ENCODE data around the gene PREX1.
A peak's percentile ranks its signal among the peaks of the same experiment; 100 is the strongest.

Gene PREX1

GRCh38 chr20:48769069-48769983 is 58.5 kb downstream of the PREX1 start:
- peak; percentile 73 to 84 for DNase-seq (ENCODE audit: low read depth in 1 of 2, low spot score in 1 of 2)

GRCh38 chr20:48766961-48767960 is 60.5 kb downstream of the PREX1 start:
- DNase-seq (ENCODE audit: low read depth in 1 of 2, low spot score in 1 of 2): no peak
- H3K27ac ChIP-seq (replicated peaks): no peak overlapping the region
- TF ChIP-seq CTCF (IDR thresholded peaks at IDR 0.05; ENCODE audit: insufficient read depth, low read length): no peak

More at GRCh38 chr20:48769069-48769983, 58.5 kb downstream of the PREX1 start:
- Histone ChIP-seq H3K4me3 (replicated peaks; ENCODE audit: insufficient read depth, low read length) (no peak overlapping the region), H3K27ac (replicated peaks) (no peak overlapping the region), H3K27me3 (ENCODE audit: insufficient read depth, poor library complexity, severe bottlenecking) (no peaks in the 10 kb centered on the region)
- no peak for TF ChIP-seq POLR2AphosphoS5 (IDR thresholded peaks at IDR 0.05; ENCODE audit: low read depth)
- no peak for TF ChIP-seq GABPA (IDR thresholded peaks at IDR 0.05; ENCODE audit: low read depth)
- TF ChIP-seq CTCF (IDR thresholded peaks at IDR 0.05; ENCODE audit: insufficient read depth, low read length): no peak

GRCh38 chr20:48766205-48766604 is 61.6 kb downstream of the PREX1 start:
- H3K4me3 ChIP-seq (replicated peaks; ENCODE audit: insufficient read depth, low read length): no peak overlapping the region
- DNase-seq (ENCODE audit: low read depth in 1 of 2, low spot score in 1 of 2): no peak
- H3K27ac ChIP-seq (replicated peaks): no peak overlapping the region
- TF ChIP-seq POLR2AphosphoS5 (IDR thresholded peaks at IDR 0.05; ENCODE audit: low read depth) (no peak), GABPA (IDR thresholded peaks at IDR 0.05; ENCODE audit: low read depth) (no peak), REST (IDR thresholded peaks at IDR 0.05; ENCODE audit: insufficient replicate concordance, low read depth) (no peak), CTCF (IDR thresholded peaks at IDR 0.05; ENCODE audit: insufficient read depth, low read length) (no peak), SPI1 (IDR thresholded peaks at IDR 0.05; ENCODE audit: borderline replicate concordance, low read depth) (no peak)
- H3K27me3 ChIP-seq (ENCODE audit: insufficient read depth, poor library complexity, severe bottlenecking): no peaks in the 10 kb centered on the region

More at GRCh38 chr20:48766961-48767960, 60.5 kb downstream of the PREX1 start:
- no peak overlapping the region for H3K4me3 ChIP-seq (replicated peaks; ENCODE audit: insufficient read depth, low read length)
- no peaks in the 10 kb centered on the region for H3K27me3 ChIP-seq (ENCODE audit: insufficient read depth, poor library complexity, severe bottlenecking)

- DNase-seq (ENCODE audit: low read depth in 1 of 2, low spot score in 1 of 2): no peak
- Histone ChIP-seq H3K27me3 (ENCODE audit: insufficient read depth, poor library complexity, severe bottlenecking) (no peaks in the 10 kb centered on the region), H3K27ac (replicated peaks) (no peak overlapping the region), H3K4me3 (replicated peaks; ENCODE audit: insufficient read depth, low read length) (no peak overlapping the region)
- TF ChIP-seq GABPA (IDR thresholded peaks at IDR 0.05; ENCODE audit: low read depth): no peak
These were observed 62.4 kb downstream of the PREX1 start for GRCh38 chr20:48765359-48765758.

All from HL-60 (cell line).